Measurements from ENCODE around the gene TRANK1. TPM values are rescaled to one million over a fixed set of nuclear protein-coding genes. Genes with fewer than 3 reads are reported as not detected.

Gene TRANK1
- total and polyA plus RNA-seq, 2 of the 8 experiments (the other 6 are each of a cell fraction or from before 2014, with no cell fraction given): 2.9 to 8.8 TPM

- Histone ChIP-seq H3K79me1 (ENCODE audit: low read depth, low read length) (no peaks in the 10 kb centered on the region), H4K91ac (replicated peaks; ENCODE audit: insufficient read length, low read length) (no peak overlapping the region), H3K18ac (ENCODE audit: extremely low read depth, low read length) (no peak overlapping the region), H2BK12ac (ENCODE audit: low read depth, low read length) (no peak overlapping the region), H2BK120ac (replicated peaks; ENCODE audit: low read depth, low read length) (no peak overlapping the region), H4K5ac (ENCODE audit: insufficient read length, low read depth, low read length) (no peak overlapping the region), H2AFZ (ENCODE audit: low read length) (no peak overlapping the region), H4K8ac (ENCODE audit: extremely low read depth, insufficient read depth, low read length) (no peak overlapping the region), H3K79me2 (ENCODE audit: control insufficient read depth in 1 of 2, insufficient read depth in 2 of 2, low read length in 2 of 2) (no peaks in the 10 kb centered on the region), H3K23me2 (ENCODE audit: low read depth, low read length) (peaks cover 2% of the 10 kb centered on the region; the same call in 1 of the 2 replicates), H3K4me1 (replicated peaks in 1 of 4; ENCODE audit: control insufficient read depth in 3 of 4, insufficient read depth in 4 of 4, low read length in 3 of 4) (no peaks in the 10 kb centered on the region), H2BK15ac (ENCODE audit: low read length) (no peak overlapping the region), H2AK5ac (ENCODE audit: low read depth, low read length) (no peak overlapping the region), H3K36me3 (ENCODE audit: control insufficient read depth in 2 of 4, insufficient read depth in 4 of 4, low read length in 3 of 4) (no peaks in the 10 kb centered on the region), H2BK5ac (ENCODE audit: low read depth, low read length) (no peak overlapping the region), H4K20me1 (replicated peaks in 1 of 2; ENCODE audit: control insufficient read depth in 1 of 2, insufficient read depth in 2 of 2, low read length in 2 of 2) (no peaks in the 10 kb centered on the region), H3K27me3 (replicated peaks in 1 of 4; ENCODE audit: control insufficient read depth in 3 of 4, extremely low read depth in 1 of 4, insufficient read depth in 3 of 4, low read length in 3 of 4) (no peaks in the 10 kb centered on the region), H3K4me2 (ENCODE audit: insufficient read depth in 1 of 2, low read depth in 2 of 2, low read length in 2 of 2) (no peak overlapping the region), H3K14ac (ENCODE audit: insufficient read length) (no peak overlapping the region), H3K4ac (replicated peaks; ENCODE audit: insufficient read length, low read depth, low read length) (no peak overlapping the region), H3K23ac (ENCODE audit: insufficient read length) (no peak overlapping the region), H3K9me3 (ENCODE audit: insufficient read depth in 2 of 2, low read depth in 1 of 2, low read length in 1 of 2) (no peaks in the 10 kb centered on the region), H2BK20ac (ENCODE audit: low read length) (no peak overlapping the region), H3K27ac (ENCODE audit: low read depth, low read length) (no peak overlapping the region), H3K4me3 (ENCODE audit: extremely low read depth in 1 of 4, insufficient read depth in 2 of 4, low read depth in 3 of 4, low read length in 4 of 4) (no peak overlapping the region), H3K56ac (replicated peaks; ENCODE audit: insufficient read length, low read depth, low read length) (no peak overlapping the region), H3K9ac (replicated peaks in 1 of 4; ENCODE audit: extremely low read depth in 1 of 4, low read depth in 3 of 4, low read length in 3 of 4) (no peak overlapping the region)
- ChIA-PET POLR2A (ENCODE audit: partially characterized antibody) (no interaction called here), CTCF (ENCODE audit: partially characterized antibody) (interaction anchor here (1.1 to 10.8 kb wide), 13 partner anchors 10 to 84 kb away, joined by 3 to 125 read pairs (median 8); no protein-coding TSS in a partner anchor)
- DNase-seq (ENCODE audit: low read depth in 1 of 2, low spot score in 2 of 2): no peak
- WGBS, 2 experiments (ENCODE audit: extremely low coverage in 1 of 2, insufficient coverage in 1 of 2, insufficient read length in 1 of 2, insufficient replicate concordance in 2 of 2, low coverage in 1 of 2, low lambda C conversion rate in 2 of 2, missing lambda C conversion rate in 1 of 2): 78% methylated on average over 6 of the region's 6 CpGs; no CpG with 5 or more reads in 1 of the 2 experiments
- TF ChIP-seq SUZ12 (IDR thresholded peaks at IDR 0.05; ENCODE audit: low read length) (no peak), KDM5A (IDR thresholded peaks at IDR 0.05; ENCODE audit: low read length) (no peak), JUND (IDR thresholded peaks at IDR 0.05; ENCODE audit: low read length) (no peak), RNF2 (IDR thresholded peaks at IDR 0.05; ENCODE audit: borderline replicate concordance, low read depth, low read length, missing control alignments, poor library complexity, severe bottlenecking) (no peak)
- FAIRE-seq: no peak
These were observed 154.1 kb downstream of the TRANK1 start for GRCh38 chr3:36790765-36791164.

All from H1 (cell line).